GM12865 (cell line): ENCODE data around the gene DCTN1.

Experiments
- DNase-seq: peaks from one replicate; pipeline ENCODE4 v3.0.0; 2010; ENCODE audit warnings: low read depth
- H3K4me3 ChIP-seq: 2 replicates; pipeline ENCODE4 v1.5.1; 2011; ENCODE audit warnings: mild to moderate bottlenecking, low read depth, low read length, control low read depth
- TF ChIP-seq, protein P1 (sequence below): IDR thresholded peaks from 2 replicates; pipeline ENCODE4 v1.5.1; 2011; ENCODE audit warnings: low read length, control low read depth, low read depth, inconsistent platforms; ENCODE audit not compliant: insufficient read depth; ENCODE audit errors: missing control alignments

Gene DCTN1

DNA sequence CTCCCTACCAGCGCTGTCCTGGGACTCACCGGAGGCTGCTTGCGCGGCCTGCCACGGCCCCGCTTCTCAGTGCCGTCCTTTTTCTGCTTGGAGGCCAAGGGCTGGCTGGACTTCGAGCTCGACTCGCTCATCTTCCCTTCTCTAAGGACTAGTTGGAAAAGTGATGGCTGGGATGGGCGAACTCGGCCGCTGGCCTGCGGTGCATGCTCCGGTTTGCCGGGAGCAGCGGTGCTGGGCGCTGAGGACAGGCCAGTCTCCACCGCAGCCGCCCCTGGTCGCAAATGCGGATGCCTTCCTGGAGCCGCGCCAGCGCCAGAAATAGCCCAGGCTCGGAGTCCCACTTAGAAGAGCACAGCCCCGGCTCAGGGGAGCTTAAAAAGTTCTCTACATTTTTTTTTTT is 38.2 kb upstream of the DCTN1 start:
- no peak for DNase-seq
- no peak overlapping the region for H3K4me3 ChIP-seq
- TF ChIP-seq, protein P1, sequence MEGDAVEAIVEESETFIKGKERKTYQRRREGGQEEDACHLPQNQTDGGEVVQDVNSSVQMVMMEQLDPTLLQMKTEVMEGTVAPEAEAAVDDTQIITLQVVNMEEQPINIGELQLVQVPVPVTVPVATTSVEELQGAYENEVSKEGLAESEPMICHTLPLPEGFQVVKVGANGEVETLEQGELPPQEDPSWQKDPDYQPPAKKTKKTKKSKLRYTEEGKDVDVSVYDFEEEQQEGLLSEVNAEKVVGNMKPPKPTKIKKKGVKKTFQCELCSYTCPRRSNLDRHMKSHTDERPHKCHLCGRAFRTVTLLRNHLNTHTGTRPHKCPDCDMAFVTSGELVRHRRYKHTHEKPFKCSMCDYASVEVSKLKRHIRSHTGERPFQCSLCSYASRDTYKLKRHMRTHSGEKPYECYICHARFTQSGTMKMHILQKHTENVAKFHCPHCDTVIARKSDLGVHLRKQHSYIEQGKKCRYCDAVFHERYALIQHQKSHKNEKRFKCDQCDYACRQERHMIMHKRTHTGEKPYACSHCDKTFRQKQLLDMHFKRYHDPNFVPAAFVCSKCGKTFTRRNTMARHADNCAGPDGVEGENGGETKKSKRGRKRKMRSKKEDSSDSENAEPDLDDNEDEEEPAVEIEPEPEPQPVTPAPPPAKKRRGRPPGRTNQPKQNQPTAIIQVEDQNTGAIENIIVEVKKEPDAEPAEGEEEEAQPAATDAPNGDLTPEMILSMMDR, result no peak

DNA sequence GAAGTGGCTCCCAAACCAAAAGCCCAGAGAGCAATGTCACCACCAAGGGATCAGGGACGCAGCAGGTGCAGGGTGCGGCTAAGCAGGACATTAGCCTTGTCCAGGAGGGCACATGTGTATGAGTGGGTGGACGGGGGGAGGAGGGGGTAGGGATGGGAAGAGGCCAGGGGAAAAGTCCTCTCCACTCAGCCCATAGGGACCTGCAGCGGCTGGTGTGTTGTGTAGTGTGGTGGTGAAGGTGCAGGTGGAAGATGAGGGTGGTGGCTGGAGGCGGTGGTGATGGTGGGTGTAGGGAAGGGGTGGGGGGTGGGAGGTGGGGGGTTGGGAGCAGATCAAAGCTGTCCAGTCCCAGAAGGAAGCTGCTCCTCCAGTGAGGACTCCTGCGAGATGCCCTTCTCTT is 37.7 kb upstream of the DCTN1 start:
- DNase-seq, result no peak
- TF ChIP-seq, protein P1, result no peak
- no peak overlapping the region for H3K4me3 ChIP-seq

DNA sequence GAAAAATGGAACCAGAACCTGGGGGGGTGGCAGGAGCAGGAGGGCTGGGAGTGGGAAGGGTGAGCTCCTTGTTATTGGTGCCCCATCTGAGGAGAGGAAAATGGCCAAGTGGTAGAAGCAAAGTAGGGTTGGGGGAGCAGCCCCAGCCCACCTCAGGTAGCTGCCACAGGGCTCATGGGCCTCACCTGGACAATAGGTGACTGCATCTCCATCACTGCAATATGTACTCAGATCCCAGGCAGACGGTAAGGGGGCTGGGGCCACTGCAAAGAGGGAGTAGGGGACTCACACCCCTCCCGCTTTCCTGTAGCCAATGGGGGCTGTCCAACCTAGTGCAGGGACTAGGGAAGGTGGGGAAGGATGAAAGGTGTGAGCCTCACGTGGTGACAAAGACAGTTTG is 37.1 kb upstream of the DCTN1 start:
- TF ChIP-seq, protein P1, result no peak
- DNase-seq, result no peak
- no peak overlapping the region for H3K4me3 ChIP-seq

DNA sequence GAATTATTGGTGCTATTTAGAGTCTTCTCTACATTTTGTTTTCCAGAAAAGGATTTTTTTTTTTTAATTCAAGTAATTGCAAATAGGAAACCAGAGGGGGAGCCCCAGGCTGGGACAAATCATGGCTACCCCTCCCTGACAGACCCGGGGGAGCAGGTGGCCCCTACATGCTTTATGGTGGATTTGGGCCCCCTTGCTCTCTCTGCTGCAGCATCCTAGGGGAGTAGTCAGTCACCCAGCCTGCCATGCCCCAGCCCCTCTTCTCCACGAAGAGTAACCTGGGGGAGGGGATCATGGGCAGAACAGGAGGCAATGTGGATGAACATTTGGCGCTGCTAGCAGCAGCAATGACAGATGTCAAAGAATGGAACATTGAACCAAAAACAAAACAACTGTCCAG is 36.7 kb upstream of the DCTN1 start:
- TF ChIP-seq, protein P1, result no peak
- DNase-seq, result no peak
- no peak overlapping the region for H3K4me3 ChIP-seq

DNA sequence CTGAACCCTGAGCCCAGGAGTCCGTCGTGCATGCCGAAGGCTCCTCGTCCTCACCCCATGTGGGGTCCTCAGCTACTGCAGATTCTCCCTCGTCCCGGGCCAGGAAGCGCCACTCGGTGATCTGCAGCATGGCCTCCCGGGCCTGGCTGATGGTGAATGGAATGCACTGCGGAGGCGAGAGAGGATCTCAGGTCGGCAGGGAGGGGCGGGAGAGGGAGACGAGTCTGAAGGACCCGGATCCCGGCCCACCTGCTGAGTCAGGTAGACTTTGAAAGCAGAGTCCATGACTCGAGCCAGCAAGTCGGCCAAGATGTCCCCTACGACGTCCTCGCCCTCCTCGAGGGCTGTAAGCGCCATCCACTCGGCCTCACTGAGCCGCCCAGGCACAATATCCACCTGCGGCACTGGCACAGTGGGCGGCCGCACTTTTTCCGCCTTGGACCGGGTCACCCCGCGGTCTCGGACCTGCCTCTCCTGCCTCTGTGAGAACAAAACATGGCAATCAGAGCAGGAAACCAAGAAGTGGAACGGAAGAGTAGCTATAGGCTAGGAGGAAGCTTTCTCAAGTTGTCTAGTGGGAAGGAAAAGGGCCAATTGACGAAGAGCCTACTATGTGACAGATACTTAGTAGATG is 35.8 kb upstream of the DCTN1 start:
- TF ChIP-seq, protein P1, result no peak
- H3K4me3 ChIP-seq, result no peak overlapping the region
- no peak for DNase-seq

DNA sequence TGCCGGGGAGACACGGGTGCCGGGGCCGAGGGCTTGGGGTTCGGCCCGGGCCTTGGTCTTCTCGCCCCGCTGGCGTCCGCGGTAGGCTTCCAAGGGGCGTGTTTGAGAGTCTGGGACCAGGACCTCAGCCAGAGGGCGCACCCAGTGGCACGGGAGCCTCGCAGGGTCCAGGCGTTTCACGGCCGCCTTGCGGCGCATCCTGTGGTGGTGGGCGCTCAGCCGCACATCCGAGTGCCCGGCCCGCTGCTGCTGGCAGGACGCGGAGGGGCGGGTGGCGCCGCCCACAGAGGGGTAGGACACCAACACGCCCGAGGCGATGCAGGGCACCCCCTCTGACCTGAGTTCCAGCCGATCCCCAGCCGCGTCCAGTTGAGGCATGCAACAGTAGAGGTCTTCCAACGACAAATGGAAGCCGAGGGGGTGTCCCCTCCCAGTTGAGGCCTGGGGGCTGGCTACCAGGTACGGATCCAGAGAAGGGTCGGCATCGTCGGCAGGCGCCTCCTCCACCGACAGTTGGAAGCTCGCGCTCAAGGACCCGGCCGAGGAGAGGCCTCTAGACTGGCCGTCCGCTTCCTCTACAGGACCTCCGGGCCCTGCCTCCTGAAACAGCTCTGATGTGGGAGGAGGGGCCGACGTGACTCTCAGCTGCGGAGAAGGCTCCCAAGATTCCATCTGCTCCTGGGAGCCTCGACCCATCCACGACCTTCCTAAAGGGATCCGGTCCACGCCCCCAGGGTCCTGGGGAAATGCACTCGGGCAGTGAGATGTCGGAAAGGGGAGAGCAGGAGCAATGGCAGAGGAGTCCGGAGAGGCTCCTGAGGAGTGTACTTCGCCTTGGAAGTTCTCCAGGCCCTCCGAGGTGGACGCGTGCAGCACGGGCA is 35.0 kb upstream of the DCTN1 start:
- H3K4me3 ChIP-seq, result no peak overlapping the region; the same call in 1 of the 2 replicates
- TF ChIP-seq, protein P1, result no peak
- DNase-seq, result no peak
